ENCODE data around the gene RPL29.
A peak's percentile ranks its signal among the peaks of the same experiment; 100 is the strongest.

The RPL29 gene

DNA sequence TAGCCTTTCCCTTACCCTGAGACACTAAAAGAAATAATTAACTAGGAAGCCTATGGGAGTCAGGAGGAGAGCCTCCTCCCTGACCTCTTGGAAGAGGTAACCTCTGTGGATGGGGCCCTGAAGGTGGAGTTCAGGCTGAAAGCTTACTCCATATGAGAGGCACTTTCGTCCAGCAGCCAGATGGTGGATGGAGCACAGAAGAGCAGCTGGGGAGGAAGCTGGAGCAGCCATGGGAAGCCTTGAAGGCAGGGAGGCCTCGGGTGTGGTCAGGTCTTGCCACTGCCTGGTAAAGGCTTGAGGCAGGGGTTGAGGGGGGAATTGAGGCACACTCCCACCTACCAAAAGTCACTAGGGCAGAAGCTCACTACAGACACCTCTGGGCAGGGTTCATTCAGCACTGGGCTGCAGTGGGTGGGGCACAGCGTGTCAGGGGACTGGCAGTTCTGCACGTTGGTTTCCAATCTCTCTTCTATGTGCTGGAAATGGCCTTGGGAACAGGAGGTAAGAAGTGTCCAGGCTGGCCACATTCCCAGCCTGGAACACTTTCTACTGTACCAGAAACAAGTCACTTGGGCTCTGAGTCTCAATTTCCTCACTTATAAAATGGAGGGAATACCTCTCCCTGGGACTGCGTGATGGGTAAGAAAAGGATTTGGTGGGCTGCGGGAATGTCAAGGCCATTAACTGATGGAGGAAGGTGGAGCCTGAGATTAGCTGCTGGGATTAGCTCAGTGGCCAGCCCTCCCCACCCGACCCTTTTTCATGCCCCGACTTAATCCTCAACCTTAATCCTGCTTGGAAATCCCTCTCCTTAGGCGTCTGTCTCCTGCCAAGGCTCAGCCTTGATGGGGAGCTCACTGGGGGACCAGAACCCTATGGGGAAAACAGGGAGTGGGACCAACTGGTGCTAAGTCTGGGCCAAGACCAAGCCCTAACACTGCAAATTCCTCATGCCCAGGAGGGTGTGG, 33.8 kb downstream of the RPL29 start:
- DNase-seq: no peak

DNA sequence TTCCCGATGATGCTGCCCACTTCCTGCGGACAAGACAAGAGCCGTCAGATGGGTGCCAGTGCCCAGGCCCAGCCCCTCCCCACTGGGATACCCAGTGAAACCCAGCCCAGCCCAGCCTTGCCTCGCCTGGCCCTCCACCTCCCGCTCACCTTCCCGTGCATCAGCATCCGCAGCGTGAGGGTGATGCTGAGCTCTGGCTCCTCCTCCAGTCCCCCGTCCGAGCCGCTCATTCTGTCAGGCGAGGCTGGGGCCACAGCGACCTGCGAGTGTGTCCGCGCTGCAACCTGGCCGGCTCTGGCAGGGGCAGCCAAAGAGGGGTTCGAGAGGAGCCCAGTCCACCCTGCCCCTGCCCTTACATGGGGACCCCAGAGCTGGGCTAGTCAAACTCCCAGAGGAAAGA, 34.7 kb downstream of the RPL29 start:
- no peak for DNase-seq

DNA sequence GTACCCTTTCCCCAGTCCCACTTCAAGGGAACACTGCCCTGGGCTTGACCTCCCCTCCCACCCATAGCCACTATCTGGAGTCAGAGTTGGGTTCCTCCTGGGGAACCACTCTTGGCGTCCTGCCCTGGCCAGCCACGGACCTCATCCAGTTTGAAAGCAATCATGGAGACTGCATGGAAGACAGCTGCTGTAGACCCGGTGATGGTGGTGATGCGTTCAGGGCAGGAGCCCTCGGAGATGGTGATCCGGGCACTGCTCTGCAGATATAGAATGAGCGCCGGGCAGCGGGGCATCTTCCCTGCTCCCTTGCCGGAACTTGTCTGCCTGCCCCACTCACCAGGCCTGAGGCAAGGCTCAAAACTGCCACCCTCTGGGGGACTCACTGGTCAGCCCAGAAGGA, 35.3 kb downstream of the RPL29 start:
- no peak for DNase-seq

DNA sequence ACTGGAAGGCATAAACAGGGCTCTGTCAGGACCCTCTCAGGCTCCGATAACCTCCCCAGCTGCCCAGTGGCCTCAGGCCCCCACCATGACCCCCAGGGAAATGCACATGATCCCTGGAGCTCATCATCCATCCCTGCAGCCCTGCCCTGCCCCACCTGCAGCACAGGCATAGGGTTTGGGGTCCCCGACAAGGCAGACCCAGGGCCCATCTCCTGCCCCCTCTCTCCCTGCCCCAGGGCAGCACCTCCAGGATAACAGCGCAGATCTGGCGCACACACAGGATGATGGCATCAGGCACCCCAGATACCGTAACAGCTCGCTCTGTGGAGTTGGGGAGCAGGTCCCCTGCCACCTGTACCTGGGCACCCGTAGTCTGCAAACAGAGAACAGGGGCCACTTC, 36.0 kb downstream of the RPL29 start:
- no peak for DNase-seq

DNA sequence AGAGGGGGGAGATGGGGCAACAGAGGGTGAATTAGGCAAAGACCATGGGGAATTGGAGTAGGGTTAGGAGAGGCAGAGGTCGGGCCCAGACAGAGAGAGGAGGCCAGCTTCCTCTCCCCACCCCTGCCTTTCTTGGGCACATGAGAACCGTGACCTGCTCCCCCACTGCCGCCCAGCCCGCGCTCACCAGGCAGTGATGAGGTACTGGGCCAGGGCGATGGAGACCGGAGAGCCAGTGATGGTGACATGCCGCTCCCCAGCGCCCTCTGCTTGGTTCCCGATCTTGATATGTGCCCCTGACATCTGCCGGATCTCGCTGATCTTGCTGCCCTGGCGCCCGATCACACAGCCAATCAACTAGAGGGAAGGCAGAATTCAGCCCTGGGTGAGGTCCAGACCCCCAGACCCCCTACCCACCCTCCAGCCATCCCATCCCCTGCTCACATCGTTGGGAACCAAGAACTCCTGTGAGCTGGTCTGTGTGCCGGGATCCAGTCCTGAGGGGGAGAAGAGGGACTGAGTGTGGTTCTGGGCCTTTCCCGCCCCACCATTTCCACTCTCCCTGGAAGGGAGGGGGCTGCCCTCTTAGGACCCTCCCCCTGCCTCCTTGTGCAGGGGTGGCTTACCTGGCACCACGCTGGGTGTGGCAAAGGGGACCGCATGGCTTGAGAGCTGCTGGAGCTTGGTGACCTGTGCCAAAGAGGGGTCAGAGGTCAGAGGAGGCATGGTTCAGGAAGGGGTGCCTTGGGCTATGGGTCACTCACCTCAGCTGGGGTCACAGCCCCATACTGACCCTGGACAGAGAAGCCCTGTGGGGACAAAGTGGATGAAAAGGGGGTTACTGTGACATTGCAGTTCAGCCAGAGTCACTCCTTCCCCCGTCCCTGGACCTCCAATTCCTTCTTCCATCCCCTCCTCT, 36.8 kb downstream of the RPL29 start:
- DNase-seq: no peak

DNA sequence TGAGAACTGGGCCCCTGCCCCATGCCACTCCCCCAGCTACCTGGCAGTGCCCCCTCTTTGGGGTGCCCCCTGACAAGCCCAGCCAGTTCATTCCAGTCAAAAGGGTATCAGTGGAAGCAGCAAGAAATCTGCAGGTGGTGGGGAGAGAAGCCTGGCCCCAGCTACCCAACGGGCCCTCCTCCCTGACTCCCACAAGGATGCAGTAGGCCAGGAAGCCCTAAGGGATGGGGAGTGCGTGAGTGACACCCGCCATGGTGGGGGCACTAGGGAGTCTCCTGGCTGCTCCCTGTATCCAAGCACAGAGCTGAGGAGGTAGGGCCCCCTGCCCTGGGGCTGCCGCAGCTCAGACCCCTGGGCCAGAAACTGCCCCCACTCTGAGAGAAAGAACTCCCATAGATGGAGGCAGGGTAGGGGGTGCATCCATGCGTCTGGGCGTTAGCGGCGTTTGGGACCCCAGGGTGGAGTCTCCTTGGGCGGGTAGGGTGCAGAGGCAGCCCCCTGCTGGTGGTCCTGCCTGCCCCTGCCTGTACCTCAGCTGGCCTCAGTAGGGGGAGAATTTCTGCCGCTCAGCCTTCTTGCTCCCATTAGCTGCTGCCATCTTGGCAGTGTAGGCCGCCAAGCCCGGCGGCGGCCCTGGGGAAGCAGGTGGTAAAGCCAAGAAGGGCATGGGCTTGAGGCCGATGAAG, 38.0 kb downstream of the RPL29 start:
- no peak for DNase-seq

DNA sequence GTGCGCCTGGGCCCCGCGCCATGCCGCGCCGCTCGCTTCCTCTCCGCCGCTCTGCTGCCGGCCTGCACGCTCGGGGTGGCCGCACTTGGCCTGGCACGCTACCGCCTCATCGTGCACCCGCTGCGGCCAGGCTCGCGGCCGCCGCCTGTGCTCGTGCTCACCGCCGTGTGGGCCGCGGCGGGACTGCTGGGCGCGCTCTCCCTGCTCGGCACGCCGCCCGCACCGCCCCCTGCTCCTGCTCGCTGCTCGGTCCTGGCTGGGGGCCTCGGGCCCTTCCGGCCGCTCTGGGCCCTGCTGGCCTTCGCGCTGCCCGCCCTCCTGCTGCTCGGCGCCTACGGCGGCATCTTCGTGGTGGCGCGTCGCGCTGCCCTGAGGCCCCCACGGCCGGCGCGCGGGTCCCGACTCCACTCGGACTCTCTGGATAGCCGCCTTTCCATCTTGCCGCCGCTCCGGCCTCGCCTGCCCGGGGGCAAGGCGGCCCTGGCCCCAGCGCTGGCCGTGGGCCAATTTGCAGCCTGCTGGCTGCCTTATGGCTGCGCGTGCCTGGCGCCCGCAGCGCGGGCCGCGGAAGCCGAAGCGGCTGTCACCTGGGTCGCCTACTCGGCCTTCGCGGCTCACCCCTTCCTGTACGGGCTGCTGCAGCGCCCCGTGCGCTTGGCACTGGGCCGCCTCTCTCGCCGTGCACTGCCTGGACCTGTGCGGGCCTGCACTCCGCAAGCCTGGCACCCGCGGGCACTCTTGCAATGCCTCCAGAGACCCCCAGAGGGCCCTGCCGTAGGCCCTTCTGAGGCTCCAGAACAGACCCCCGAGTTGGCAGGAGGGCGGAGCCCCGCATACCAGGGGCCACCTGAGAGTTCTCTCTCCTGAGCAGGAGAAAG, 39.6 kb downstream of the RPL29 start:
- peak; percentile 43 to 70 (median 45) for DNase-seq

DNA sequence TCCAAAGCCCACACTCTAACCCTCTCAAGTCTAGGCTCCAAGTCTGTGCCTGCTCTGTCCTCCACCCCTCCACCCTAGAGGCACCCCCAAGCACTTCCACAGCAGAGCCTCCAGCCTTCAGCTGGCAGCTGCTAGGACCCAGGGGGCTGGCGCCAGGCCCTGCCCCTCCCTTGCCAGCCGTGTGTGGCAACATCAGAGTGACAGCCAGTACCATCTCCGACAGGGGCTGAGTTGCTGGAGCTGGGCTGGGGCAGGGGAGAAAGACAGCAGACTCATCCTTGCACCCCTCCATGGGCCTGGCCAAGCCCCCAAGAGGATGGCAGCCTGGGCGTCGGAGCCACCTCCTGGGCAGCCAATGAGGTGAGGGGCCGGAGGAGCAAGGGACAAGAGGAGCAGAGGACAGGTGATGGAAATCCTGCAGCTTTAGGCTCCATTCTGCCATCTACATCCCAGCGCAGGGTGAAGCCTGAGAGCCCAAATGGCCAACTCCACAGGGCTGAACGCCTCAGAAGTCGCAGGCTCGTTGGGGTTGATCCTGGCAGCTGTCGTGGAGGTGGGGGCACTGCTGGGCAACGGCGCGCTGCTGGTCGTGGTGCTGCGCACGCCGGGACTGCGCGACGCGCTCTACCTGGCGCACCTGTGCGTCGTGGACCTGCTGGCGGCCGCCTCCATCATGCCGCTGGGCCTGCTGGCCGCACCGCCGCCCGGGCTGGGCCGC, 40.4 kb downstream of the RPL29 start, which contains the start of gene GPR62:
Gene GPR62, plus strand, starts transcription at position 207 of the 718 bp plus-strand sequence. Its CDS starts 272 bp downstream, at position 479.
- no peak for DNase-seq

DNA sequence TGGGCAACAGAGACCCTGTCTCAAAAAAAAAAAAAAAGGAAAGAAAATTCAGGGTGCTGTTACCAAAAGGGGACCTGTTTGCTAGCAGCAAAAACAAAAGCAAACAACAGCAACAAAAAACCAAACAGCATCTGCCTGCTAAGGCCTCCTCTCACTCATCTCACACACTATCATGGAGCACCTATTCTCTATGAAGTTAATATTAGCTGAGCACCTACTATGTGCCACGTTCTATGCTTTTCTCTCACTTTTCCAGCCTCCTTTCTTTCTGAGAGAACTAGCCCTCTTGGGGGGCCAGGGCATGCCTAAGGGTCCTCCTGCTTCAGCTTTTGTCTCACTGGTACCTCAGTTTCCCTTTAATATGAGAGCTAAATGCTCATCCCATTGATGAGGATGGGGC, 41.0 kb downstream of the RPL29 start:
- DNase-seq: no peak

DNA sequence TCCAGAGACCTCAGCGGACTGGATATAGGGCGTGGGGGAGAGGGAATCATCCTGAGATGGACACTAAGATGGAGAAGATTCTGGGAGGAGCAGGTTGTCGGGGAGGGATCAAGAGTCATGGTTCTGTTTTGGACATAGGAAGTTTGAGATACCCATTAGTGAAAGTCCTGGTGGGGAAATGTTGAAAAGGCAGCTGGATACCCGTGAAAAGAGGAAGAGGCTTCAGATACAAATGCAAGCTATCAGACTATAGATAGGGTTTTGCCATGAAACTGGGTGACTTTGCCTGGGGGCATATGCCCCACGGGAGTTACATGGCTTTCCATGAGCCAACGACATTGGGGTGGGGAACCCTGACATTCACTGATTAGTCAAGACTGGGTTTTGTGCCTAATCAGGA, 41.6 kb downstream of the RPL29 start:
- peak; percentile 52 to 64 (median 60) for DNase-seq

DNA sequence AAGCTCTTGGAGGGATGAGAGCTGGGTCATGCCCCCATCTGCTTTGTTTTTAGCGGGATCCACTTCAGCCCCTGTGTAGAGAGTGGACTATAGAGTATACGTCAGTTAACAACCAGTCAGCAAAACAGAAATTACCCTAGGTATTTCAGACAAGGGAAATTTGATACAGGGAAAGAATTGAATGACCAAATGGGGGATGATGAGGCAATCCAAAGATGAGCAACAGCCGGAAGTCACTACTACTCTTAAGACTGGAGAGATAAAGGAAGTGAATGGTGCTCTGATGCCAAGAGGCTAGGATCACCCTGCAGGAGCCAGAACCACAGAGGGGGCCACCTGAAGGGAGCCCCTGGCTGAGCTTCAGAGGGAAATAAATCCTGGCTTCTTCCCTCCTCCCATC, 42.2 kb downstream of the RPL29 start:
- peak; percentile 80 to 92 (median 91) for DNase-seq

DNA sequence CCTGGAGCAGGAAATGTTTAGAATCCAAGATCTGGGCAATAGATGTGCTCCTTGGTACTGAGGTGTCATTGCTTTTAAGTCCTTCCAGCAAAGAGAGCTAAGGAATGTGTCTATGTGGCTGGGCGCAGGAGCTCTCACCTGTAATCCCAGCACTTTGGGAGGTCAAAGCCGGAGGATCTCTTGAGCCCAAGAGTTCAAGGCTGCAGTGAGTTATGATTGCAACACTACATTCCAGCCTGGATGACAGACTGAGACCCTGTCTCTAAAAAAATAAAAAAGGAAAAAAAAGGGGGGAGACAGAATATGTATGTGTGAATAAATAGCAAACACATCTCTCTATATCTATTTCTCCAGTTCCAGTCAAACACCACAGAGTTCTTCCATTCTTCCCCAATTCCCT, 44.8 kb downstream of the RPL29 start:
- DNase-seq: no peak

DNA sequence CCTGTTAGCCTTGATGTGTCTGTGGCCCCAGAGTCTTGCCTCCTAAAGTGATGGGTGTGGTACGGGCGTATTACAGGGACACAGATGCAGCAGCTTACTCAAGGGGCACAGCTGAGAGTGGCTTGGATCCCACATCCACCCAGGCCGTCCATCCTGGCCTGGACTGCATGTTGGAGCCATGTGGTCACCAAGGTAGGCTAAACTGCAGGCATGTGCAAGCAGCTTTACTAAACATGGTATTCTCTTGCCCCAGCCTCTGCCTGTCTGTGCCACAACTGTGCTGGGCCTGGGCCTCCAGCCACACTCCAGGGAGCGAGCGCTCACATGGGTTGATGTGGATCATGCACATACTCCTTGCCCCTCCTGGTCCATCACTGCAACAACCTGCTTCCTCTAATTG, 46.6 kb downstream of the RPL29 start:
- no peak for DNase-seq

DNA sequence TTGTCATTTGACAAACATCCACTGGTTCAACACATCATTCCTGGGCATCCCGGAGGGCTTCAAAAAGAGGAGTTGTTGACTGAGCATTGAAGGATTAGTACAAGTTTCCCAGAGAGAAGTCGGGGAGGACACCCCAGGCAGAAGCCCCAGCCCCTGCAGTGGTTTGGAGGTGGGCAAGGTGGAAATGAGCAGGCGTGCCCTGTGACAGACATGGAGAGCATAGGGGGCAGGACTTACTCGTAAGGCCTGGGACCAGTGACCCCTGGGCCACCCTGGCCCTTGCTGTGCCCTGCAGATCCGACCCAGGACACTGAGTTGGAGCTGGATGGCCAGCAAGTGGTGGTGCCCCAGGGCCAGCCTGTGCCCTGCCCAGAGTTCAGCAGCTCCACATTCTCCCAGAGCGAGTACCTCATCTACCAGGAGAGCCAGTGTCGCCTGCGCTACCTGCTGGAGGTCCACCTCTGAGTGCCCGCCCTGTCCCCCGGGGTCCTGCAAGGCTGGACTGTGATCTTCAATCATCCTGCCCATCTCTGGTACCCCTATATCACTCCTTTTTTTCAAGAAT, 47.6 kb downstream of the RPL29 start:
- DNase-seq: no peak

DNA sequence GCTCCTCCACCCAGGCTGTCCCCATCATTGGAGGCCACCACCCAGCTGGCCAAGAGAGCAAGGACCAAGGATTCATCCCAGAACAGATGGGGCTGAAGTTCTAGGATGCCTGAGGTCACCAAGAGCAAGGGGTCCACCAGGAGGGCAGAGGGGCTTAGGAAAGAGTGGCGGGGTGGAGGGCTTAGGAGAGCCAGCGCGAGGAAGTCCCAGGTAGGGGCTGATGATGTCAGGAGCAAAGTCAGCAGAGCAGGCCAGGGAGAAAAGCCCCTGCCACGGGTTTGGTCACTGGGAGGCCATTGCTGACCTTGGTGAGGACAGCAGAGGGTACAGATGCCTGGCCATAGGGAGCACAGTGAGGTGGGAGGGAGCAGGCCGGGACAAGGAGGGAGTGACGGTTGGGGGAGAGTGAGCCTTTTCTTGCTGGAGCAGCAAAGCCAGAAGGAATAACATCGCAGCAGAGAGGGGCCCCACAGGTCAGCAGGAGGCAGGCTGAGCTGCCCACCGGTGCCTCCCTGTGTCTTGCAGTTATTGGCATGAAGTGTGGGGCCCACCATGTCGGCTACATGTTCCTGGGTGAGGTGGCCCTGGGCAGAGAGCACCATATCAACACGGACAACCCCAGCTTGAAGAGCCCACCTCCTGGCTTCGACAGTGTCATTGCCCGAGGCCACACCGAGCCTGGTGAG, 48.3 kb downstream of the RPL29 start:
- DNase-seq: no peak

DNA sequence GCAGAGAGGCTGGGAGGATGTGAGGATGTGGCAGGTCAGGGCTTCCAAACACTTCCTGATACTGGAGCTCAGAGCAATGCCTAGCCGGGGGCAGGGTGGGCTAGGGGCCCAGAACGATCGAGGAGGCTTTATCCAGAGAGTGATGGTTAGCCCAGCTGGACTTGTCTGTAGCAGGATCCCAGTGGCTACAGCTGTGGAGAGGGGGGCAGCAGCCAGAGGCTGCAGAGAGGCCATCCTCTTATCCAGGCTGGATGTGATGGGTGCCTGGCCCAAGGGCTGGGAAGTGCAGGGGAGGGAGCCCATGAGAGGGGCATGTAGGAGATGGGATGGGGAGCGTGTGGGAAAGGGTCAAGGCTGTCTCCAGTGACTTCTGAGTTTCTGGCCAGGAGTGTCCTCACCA, 48.9 kb downstream of the RPL29 start:
- DNase-seq: no peak

DNA sequence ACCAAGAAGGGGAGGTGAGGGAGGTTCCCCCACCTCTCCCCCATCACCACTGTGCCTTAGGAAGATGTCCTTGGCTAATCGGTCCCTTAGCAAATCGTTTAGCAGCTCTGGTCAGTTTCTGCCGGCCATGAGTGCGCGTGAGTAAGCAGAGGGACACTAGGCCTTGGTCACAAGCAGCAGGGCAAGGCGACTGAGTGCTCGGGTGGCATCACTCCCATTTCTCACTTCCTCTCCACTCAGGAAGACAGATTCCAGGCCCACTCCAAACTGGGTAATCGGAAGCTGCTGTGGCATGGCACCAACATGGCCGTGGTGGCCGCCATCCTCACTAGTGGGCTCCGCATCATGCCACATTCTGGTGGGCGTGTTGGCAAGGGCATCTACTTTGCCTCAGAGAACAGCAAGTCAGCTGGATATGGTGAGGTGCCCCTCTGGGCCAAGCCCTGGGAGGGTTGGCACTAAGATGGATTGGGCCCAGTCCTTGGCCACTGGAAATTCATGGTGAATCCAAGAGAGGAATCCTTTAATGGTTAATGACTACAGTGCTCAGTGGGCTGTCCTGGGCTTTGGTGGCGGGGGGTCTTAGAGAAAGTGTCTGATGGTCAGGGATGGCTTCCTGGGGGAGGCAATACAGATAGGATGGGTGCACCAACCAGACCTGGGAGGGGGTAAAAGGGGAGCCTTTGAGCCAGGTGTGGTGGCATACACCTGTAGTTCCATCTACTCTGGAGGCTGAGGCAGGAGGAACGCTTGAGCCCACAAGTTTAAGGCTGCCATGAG, 49.6 kb downstream of the RPL29 start:
- no peak for DNase-seq

DNA sequence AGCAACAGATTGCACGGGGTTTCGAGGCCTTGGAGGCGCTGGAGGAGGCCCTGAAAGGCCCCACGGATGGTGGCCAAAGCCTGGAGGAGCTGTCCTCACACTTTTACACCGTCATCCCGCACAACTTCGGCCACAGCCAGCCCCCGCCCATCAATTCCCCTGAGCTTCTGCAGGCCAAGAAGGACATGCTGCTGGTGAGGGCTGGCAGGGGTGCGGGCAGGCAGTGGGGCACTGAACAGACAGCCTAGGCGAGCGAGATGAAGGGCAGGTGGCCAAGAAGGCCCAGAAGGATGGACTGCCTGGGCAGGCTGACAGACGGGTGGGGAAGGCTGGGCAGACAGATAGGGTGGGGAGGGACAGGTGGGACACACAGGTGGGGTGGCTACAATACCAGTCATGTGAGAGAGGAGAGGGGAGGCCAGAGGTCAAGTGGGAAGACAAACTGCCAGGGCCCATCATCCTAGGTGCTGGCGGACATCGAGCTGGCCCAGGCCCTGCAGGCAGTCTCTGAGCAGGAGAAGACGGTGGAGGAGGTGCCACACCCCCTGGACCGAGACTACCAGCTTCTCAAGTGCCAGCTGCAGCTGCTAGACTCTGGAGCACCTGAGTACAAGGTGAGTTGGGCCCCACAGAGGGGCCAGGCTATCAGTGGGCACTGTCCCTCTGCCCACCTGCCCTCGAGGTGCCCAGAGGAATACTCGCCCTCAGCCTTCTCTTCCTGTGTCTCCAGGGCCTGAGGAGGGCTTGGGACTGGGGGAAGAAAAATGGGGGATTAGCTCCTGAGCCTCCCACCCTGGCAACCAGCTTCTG, 50.5 kb downstream of the RPL29 start:
- no peak for DNase-seq
